Activated CD8-positive, alpha-beta T cell treated with anti-CD3 and anti-CD28 coated beads, Interleukin-2, amount 10 ng/mL, durations not matched to agents 7 days and 5 days (primary cell): ENCODE data around the gene PSMD5. TPM values are rescaled to one million over a fixed set of nuclear protein-coding genes. Genes with fewer than 3 reads are reported as not detected.
A peak's percentile ranks its signal among the peaks of the same experiment; 100 is the strongest.

Experiments used
- ATAC-seq: fragments of 150-1000 bp; cut with Tn5 transposase; one replicate; pipeline ENCODE4 v1.10.0; 2021; ENCODE audit warnings: moderate library complexity
- CTCF ChIA-PET: fragments of 350-600 bp; sonication (Branson Sonifier 250); formaldehyde crosslinking; loops from one replicate; lab custom pipeline; 2021; ENCODE audit warnings: antibody characterized with exemption; lab: Charles Lee
- POLR2A ChIA-PET: fragments of 350-600 bp; sonication (Branson Sonifier 250); formaldehyde crosslinking; loops from one replicate; lab custom pipeline; 2021; ENCODE audit warnings: antibody characterized with exemption; lab: Charles Lee
- DNase-seq: peaks from one replicate; pipeline ENCODE4 v3.0.0-alpha.2; 2020
- H3K27ac Mint-ChIP-seq: one replicate; pipeline ENCODE4 v1.8.0; 2021; ENCODE audit warnings: mild to moderate bottlenecking, mixed read lengths
- H3K27me3 Mint-ChIP-seq: one replicate; pipeline ENCODE4 v1.8.0; 2021; ENCODE audit warnings: low read depth, mixed read lengths
- H3K36me3 Mint-ChIP-seq: one replicate; pipeline ENCODE4 v1.8.0; 2021; ENCODE audit warnings: low read depth, mixed read lengths
- H3K4me1 Mint-ChIP-seq: one replicate; pipeline ENCODE4 v1.8.0; 2021; ENCODE audit warnings: low read depth, mixed read lengths
- H3K4me3 Mint-ChIP-seq: one replicate; pipeline ENCODE4 v1.8.0; 2021; ENCODE audit warnings: mild to moderate bottlenecking, mixed read lengths
- H3K9me3 Mint-ChIP-seq: one replicate; pipeline ENCODE4 v1.8.0; 2022; ENCODE audit warnings: mixed read lengths; ENCODE audit not compliant: insufficient read depth
- total RNA-seq, 2 experiments: library from RNA; stranded (reverse); gene quantifications; one replicate each; pipeline ENCODE4 v1.2.3, GENCODE V29; 2021

Gene PSMD5
- total RNA-seq, 2 experiments from 2014 or later: 47.9 to 50.7 TPM

- Mint-ChIP-seq H3K4me1 (peaks cover 69% of the 10 kb centered on the region), H3K4me3 (peak overlapping the region; percentile 98), H3K36me3 (peaks cover 64% of the 10 kb centered on the region), H3K27ac (peak overlapping the region; percentile 98), H3K9me3 (no peaks in the 10 kb centered on the region), H3K27me3 (no peaks in the 10 kb centered on the region)
- POLR2A ChIA-PET: interaction anchor here (0.6 to 3.2 kb wide), 13 partner anchors 9 to 94 kb away, joined by 3 to 27 read pairs (median 5); partner anchors contain the start of genes FBXW2 and TRAF1
- DNase-seq (no peak), ATAC-seq (peak; percentile 6)
- CTCF ChIA-PET: interaction anchor here (0.7 to 2.4 kb wide), 4 partner anchors 43 to 218 kb away, joined by 3 to 6 read pairs (median 3); no protein-coding TSS in a partner anchor
Observed at GRCh38 chr9:120841930-120842684, 615 bp downstream of the PSMD5 start.

- ATAC-seq: no peak
- Mint-ChIP-seq H3K27me3 (no peaks in the 10 kb centered on the region), H3K9me3 (no peaks in the 10 kb centered on the region), H3K4me1 (peaks cover 44% of the 10 kb centered on the region), H3K4me3 (no peak overlapping the region), H3K36me3 (peaks cover 45% of the 10 kb centered on the region), H3K27ac (no peak overlapping the region)
- no peak for DNase-seq
- ChIA-PET CTCF (interaction anchor here (1.2 kb wide), 1 partner anchor 83 kb away, joined by 4 read pairs; no protein-coding TSS in a partner anchor), POLR2A (no interaction called here)
Observed at GRCh38 chr9:120839146-120839545, 3.6 kb downstream of the PSMD5 start.

GRCh38 chr9:120837921-120838320 is 4.8 kb downstream of the PSMD5 start:
- CTCF ChIA-PET: no interaction called here
- POLR2A ChIA-PET: interaction anchor here (1.6 kb wide), 1 partner anchor 44 kb away, joined by 6 read pairs; the partner anchor contains the start of gene FBXW2
- no peak overlapping the region for H3K4me3 Mint-ChIP-seq
- no peak for ATAC-seq
- no peak overlapping the region for H3K27ac Mint-ChIP-seq
- H3K4me1 Mint-ChIP-seq: peaks cover 39% of the 10 kb centered on the region
- peaks cover 47% of the 10 kb centered on the region for H3K36me3 Mint-ChIP-seq
- no peak for DNase-seq
- H3K27me3 Mint-ChIP-seq: no peaks in the 10 kb centered on the region
- no peaks in the 10 kb centered on the region for H3K9me3 Mint-ChIP-seq

GRCh38 chr9:120833325-120833724 is 9.4 kb downstream of the PSMD5 start:
- CTCF ChIA-PET: interaction anchor here (1.3 to 1.4 kb wide), 2 partner anchors 13 to 78 kb away, joined by 3 to 6 read pairs; no protein-coding TSS in a partner anchor
- no peak for DNase-seq
- no peaks in the 10 kb centered on the region for H3K9me3 Mint-ChIP-seq
- no peak overlapping the region for H3K27ac Mint-ChIP-seq
- H3K27me3 Mint-ChIP-seq: no peaks in the 10 kb centered on the region
- POLR2A ChIA-PET: interaction anchor here (2.3 to 2.6 kb wide), 2 partner anchors 9 to 11 kb away, joined by 6 to 14 read pairs; partner anchors contain the start of gene PSMD5
- peaks cover 8% of the 10 kb centered on the region for H3K4me1 Mint-ChIP-seq
- no peak for ATAC-seq
- peaks cover 57% of the 10 kb centered on the region for H3K36me3 Mint-ChIP-seq
- no peak overlapping the region for H3K4me3 Mint-ChIP-seq

GRCh38 chr9:120832807-120833206 is 9.9 kb downstream of the PSMD5 start:
- Mint-ChIP-seq H3K9me3 (no peaks in the 10 kb centered on the region), H3K27me3 (no peaks in the 10 kb centered on the region), H3K27ac (no peak overlapping the region), H3K4me3 (no peak overlapping the region), H3K36me3 (peaks cover 55% of the 10 kb centered on the region), H3K4me1 (peaks cover 7% of the 10 kb centered on the region)
- POLR2A ChIA-PET: interaction anchor here (2.3 to 2.6 kb wide), 2 partner anchors 10 to 12 kb away, joined by 6 to 14 read pairs; partner anchors contain the start of gene PSMD5
- no peak for DNase-seq
- ATAC-seq: no peak
- CTCF ChIA-PET: interaction anchor here (0.6 to 1.4 kb wide), 3 partner anchors 14 to 148 kb away, joined by 3 to 6 read pairs (median 4); no protein-coding TSS in a partner anchor

GRCh38 chr9:120830865-120831264 is 11.9 kb downstream of the PSMD5 start:
- ChIA-PET POLR2A (interaction anchor here (1.0 to 1.2 kb wide), 2 partner anchors 11 to 37 kb away, joined by 3 to 4 read pairs; partner anchors contain the start of genes FBXW2 and PSMD5), CTCF (no interaction called here)
- H3K9me3 Mint-ChIP-seq: no peaks in the 10 kb centered on the region
- H3K4me1 Mint-ChIP-seq: peaks cover 4% of the 10 kb centered on the region
- DNase-seq (no peak), ATAC-seq (no peak)
- H3K27me3 Mint-ChIP-seq: no peaks in the 10 kb centered on the region
- H3K27ac Mint-ChIP-seq: no peak overlapping the region
- H3K4me3 Mint-ChIP-seq: no peak overlapping the region
- peaks cover 57% of the 10 kb centered on the region for H3K36me3 Mint-ChIP-seq

GRCh38 chr9:120830151-120830550 is 12.6 kb downstream of the PSMD5 start:
- ChIA-PET POLR2A (interaction anchor here (1.0 to 1.2 kb wide), 2 partner anchors 12 to 36 kb away, joined by 3 to 4 read pairs; partner anchors contain the start of genes FBXW2 and PSMD5), CTCF (no interaction called here)
- Mint-ChIP-seq H3K4me1 (peaks cover 3% of the 10 kb centered on the region), H3K4me3 (no peak overlapping the region), H3K36me3 (peaks cover 55% of the 10 kb centered on the region), H3K27ac (no peak overlapping the region), H3K9me3 (no peaks in the 10 kb centered on the region), H3K27me3 (no peaks in the 10 kb centered on the region)
- ATAC-seq (no peak), DNase-seq (no peak)

- H3K4me3 Mint-ChIP-seq: no peak overlapping the region
- ChIA-PET POLR2A (no interaction called here), CTCF (no interaction called here)
- no peak overlapping the region for H3K27ac Mint-ChIP-seq
- no peaks in the 10 kb centered on the region for H3K9me3 Mint-ChIP-seq
- H3K27me3 Mint-ChIP-seq: no peaks in the 10 kb centered on the region
- no peak for DNase-seq
- ATAC-seq: no peak
- peaks cover 58% of the 10 kb centered on the region for H3K36me3 Mint-ChIP-seq
- peaks cover 2% of the 10 kb centered on the region for H3K4me1 Mint-ChIP-seq
Observed at GRCh38 chr9:120829650-120830049, 13.1 kb downstream of the PSMD5 start.

GRCh38 chr9:120820095-120820494 is 22.6 kb downstream of the PSMD5 start:
- H3K4me1 Mint-ChIP-seq: no peaks in the 10 kb centered on the region
- ChIA-PET CTCF (no interaction called here), POLR2A (no interaction called here)
- peaks cover 75% of the 10 kb centered on the region for H3K36me3 Mint-ChIP-seq
- H3K27ac Mint-ChIP-seq: no peak overlapping the region
- no peaks in the 10 kb centered on the region for H3K27me3 Mint-ChIP-seq
- DNase-seq (no peak), ATAC-seq (no peak)
- H3K4me3 Mint-ChIP-seq: no peak overlapping the region
- no peaks in the 10 kb centered on the region for H3K9me3 Mint-ChIP-seq

- no peak overlapping the region for H3K27ac Mint-ChIP-seq
- ATAC-seq: no peak
- CTCF ChIA-PET: no interaction called here
- H3K27me3 Mint-ChIP-seq: no peaks in the 10 kb centered on the region
- DNase-seq: no peak
- H3K4me3 Mint-ChIP-seq: no peak overlapping the region
- H3K36me3 Mint-ChIP-seq: peaks cover 67% of the 10 kb centered on the region
- no peaks in the 10 kb centered on the region for H3K4me1 Mint-ChIP-seq
- POLR2A ChIA-PET: no interaction called here
- H3K9me3 Mint-ChIP-seq: no peaks in the 10 kb centered on the region
Observed at GRCh38 chr9:120818595-120818994, 24.1 kb downstream of the PSMD5 start.

- POLR2A ChIA-PET: no interaction called here
- Mint-ChIP-seq H3K27ac (no peak overlapping the region), H3K27me3 (no peaks in the 10 kb centered on the region), H3K4me1 (no peaks in the 10 kb centered on the region), H3K36me3 (peaks cover 52% of the 10 kb centered on the region), H3K9me3 (peaks cover 9% of the 10 kb centered on the region), H3K4me3 (no peak overlapping the region)
- DNase-seq (no peak), ATAC-seq (no peak)
- CTCF ChIA-PET: no interaction called here
Observed at GRCh38 chr9:120815075-120815474, 27.6 kb downstream of the PSMD5 start.

- Mint-ChIP-seq H3K27me3 (no peaks in the 10 kb centered on the region), H3K36me3 (peaks cover 44% of the 10 kb centered on the region), H3K4me3 (no peak overlapping the region), H3K4me1 (no peaks in the 10 kb centered on the region), H3K9me3 (peaks cover 53% of the 10 kb centered on the region), H3K27ac (no peak overlapping the region)
- POLR2A ChIA-PET: no interaction called here
- no peak for ATAC-seq
- CTCF ChIA-PET: no interaction called here
- DNase-seq: no peak
Observed at GRCh38 chr9:120808931-120809330, 33.8 kb downstream of the PSMD5 start.
